ENCODE results near the gene SNUPN. TPM values are rescaled to one million over a fixed set of nuclear protein-coding genes. Genes with fewer than 3 reads are reported as not detected.
A peak's percentile ranks its signal among the peaks of the same experiment; 100 is the strongest.

Gene SNUPN
- total and polyA plus RNA-seq, 2 experiments from 2014 or later, result 25.2 to 28.8 TPM

- Histone ChIP-seq H4K20me1 (ENCODE audit: insufficient read depth, poor library complexity, severe bottlenecking) (no peaks in the 10 kb centered on the region), H3K9me2 (replicated peaks; ENCODE audit: insufficient read depth) (no peaks in the 10 kb centered on the region), H3K79me2 (no peaks in the 10 kb centered on the region), H3K4me1 (ENCODE audit: insufficient read depth) (peaks cover 3% of the 10 kb centered on the region), H3K27ac (peak overlapping the region; percentile 28), H3K4me3 (no peak overlapping the region), H3K36me3 (replicated peaks; ENCODE audit: insufficient read depth, low read depth) (peaks cover 5% of the 10 kb centered on the region), H3K4me2 (no peak overlapping the region), H2AFZ (no peak overlapping the region), H3K9me3 (ENCODE audit: low read depth) (no peaks in the 10 kb centered on the region), H3K27me3 (no peaks in the 10 kb centered on the region)
- WGBS (ENCODE audit: low lambda C conversion rate, missing lambda C conversion rate), result 87% methylated on average over 3 of the region's 3 CpGs
- no peak for TF ChIP-seq CTCF (IDR thresholded peaks at IDR 0.05; ENCODE audit: poor library complexity)
- TF ChIP-seq EZH2 (IDR thresholded peaks at IDR 0.05; ENCODE audit: borderline replicate concordance), result no peak
- no peak for DNase-seq (ENCODE audit: low spot score)
Observed at GRCh38 chr15:75596703-75597345, 28.7 kb downstream of the SNUPN start.

GRCh38 chr15:75594276-75594675 lies 31.2 kb downstream of the SNUPN start:
- H3K27me3 ChIP-seq, result no peaks in the 10 kb centered on the region
- peaks cover 5% of the 10 kb centered on the region for H3K36me3 ChIP-seq (replicated peaks; ENCODE audit: insufficient read depth, low read depth)
- 96% methylated on average over 9 of the region's 9 CpGs for WGBS (ENCODE audit: low lambda C conversion rate, missing lambda C conversion rate)
- no peaks in the 10 kb centered on the region for H3K9me3 ChIP-seq (ENCODE audit: low read depth)
- H3K9me2 ChIP-seq (replicated peaks; ENCODE audit: insufficient read depth), result no peaks in the 10 kb centered on the region
- TF ChIP-seq EZH2phosphoT487 (IDR thresholded peaks at IDR 0.05; ENCODE audit: low read depth, severe bottlenecking, unreplicated experiment) (no peak), CTCF (IDR thresholded peaks at IDR 0.05; ENCODE audit: poor library complexity) (no peak), EZH2 (IDR thresholded peaks at IDR 0.05; ENCODE audit: borderline replicate concordance) (no peak)
- no peak overlapping the region for H3K4me2 ChIP-seq
- H3K79me2 ChIP-seq, result no peaks in the 10 kb centered on the region
- H3K27ac ChIP-seq, result no peak overlapping the region
- no peaks in the 10 kb centered on the region for H4K20me1 ChIP-seq (ENCODE audit: insufficient read depth, poor library complexity, severe bottlenecking)
- no peak overlapping the region for H3K4me3 ChIP-seq
- H3K4me1 ChIP-seq (ENCODE audit: insufficient read depth), result peaks cover 3% of the 10 kb centered on the region
- no peak for DNase-seq (ENCODE audit: low spot score)
- no peak overlapping the region for H2AFZ ChIP-seq

GRCh38 chr15:75591655-75592364 lies 33.7 kb downstream of the SNUPN start:
- Histone ChIP-seq H3K79me2 (no peaks in the 10 kb centered on the region), H3K4me3 (no peak overlapping the region), H3K36me3 (replicated peaks; ENCODE audit: insufficient read depth, low read depth) (peaks cover 5% of the 10 kb centered on the region), H3K27ac (no peak overlapping the region), H3K4me2 (no peak overlapping the region), H3K27me3 (no peaks in the 10 kb centered on the region), H3K9me2 (replicated peaks; ENCODE audit: insufficient read depth) (no peaks in the 10 kb centered on the region), H4K20me1 (ENCODE audit: insufficient read depth, poor library complexity, severe bottlenecking) (no peaks in the 10 kb centered on the region), H3K9me3 (ENCODE audit: low read depth) (no peaks in the 10 kb centered on the region), H2AFZ (no peak overlapping the region), H3K4me1 (ENCODE audit: insufficient read depth) (no peaks in the 10 kb centered on the region)
- TF ChIP-seq CTCF (IDR thresholded peaks at IDR 0.05; ENCODE audit: poor library complexity) (no peak), EZH2 (IDR thresholded peaks at IDR 0.05; ENCODE audit: borderline replicate concordance) (no peak), EZH2phosphoT487 (IDR thresholded peaks at IDR 0.05; ENCODE audit: low read depth, severe bottlenecking, unreplicated experiment) (no peak)
- WGBS (ENCODE audit: low lambda C conversion rate, missing lambda C conversion rate), result 69% methylated on average over 4 of the region's 4 CpGs
- DNase-seq (ENCODE audit: low spot score), result no peak

All from hepatocyte (in vitro differentiated cells).